Measurements from ENCODE around the gene CDK10. TPM values are rescaled to one million over a fixed set of nuclear protein-coding genes. Genes with fewer than 3 reads are reported as not detected.

Gene CDK10
- total and polyA plus RNA-seq, 9 of the 15 experiments (the other 6 are each of a cell fraction or from before 2014, with no cell fraction given): 2.0 to 85.1 (median 40.1) TPM

DNA sequence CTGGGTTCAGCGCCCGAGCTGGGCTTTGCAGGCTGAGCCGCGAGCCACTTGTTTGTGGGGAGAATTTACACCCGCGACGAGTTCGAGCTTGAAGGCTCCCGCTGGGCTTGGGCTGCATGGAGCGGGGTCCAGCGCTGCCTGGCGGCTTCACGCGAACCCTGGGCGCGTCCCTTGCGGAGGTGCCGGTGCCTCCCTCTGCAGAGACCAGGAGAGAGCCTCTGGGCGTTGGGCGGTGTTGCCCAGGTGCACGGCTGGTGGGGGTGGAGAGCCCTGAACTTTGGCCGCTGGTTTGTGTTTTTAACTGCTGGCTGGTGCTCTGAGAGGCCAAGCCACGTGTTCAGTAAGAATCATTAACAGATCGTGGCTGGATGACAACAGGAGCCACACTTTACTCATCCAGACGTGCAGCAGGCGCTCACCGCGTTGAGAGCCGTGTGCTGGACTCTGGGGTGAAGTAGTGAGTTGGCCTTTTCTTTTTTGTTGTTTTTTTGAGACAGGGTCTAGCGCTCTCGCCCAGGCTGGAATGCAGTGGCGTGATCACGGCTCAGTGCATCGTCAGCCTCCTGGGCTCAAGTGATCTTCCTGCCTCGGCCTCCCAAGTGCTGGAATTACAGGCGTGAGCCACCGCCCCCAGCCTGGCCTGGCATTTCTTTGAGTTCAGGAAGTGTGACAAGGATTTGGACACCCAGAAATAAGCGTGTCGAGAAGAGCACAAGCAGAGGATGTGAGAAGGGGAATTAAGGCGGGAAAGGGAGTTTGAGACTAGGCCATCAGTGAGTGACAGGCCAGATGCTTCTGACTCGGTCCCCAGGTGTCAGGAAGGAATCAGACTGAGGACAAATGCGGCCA lies 827 bp downstream of the CDK10 start (continued):
- TF ChIP-seq, protein P1, sequence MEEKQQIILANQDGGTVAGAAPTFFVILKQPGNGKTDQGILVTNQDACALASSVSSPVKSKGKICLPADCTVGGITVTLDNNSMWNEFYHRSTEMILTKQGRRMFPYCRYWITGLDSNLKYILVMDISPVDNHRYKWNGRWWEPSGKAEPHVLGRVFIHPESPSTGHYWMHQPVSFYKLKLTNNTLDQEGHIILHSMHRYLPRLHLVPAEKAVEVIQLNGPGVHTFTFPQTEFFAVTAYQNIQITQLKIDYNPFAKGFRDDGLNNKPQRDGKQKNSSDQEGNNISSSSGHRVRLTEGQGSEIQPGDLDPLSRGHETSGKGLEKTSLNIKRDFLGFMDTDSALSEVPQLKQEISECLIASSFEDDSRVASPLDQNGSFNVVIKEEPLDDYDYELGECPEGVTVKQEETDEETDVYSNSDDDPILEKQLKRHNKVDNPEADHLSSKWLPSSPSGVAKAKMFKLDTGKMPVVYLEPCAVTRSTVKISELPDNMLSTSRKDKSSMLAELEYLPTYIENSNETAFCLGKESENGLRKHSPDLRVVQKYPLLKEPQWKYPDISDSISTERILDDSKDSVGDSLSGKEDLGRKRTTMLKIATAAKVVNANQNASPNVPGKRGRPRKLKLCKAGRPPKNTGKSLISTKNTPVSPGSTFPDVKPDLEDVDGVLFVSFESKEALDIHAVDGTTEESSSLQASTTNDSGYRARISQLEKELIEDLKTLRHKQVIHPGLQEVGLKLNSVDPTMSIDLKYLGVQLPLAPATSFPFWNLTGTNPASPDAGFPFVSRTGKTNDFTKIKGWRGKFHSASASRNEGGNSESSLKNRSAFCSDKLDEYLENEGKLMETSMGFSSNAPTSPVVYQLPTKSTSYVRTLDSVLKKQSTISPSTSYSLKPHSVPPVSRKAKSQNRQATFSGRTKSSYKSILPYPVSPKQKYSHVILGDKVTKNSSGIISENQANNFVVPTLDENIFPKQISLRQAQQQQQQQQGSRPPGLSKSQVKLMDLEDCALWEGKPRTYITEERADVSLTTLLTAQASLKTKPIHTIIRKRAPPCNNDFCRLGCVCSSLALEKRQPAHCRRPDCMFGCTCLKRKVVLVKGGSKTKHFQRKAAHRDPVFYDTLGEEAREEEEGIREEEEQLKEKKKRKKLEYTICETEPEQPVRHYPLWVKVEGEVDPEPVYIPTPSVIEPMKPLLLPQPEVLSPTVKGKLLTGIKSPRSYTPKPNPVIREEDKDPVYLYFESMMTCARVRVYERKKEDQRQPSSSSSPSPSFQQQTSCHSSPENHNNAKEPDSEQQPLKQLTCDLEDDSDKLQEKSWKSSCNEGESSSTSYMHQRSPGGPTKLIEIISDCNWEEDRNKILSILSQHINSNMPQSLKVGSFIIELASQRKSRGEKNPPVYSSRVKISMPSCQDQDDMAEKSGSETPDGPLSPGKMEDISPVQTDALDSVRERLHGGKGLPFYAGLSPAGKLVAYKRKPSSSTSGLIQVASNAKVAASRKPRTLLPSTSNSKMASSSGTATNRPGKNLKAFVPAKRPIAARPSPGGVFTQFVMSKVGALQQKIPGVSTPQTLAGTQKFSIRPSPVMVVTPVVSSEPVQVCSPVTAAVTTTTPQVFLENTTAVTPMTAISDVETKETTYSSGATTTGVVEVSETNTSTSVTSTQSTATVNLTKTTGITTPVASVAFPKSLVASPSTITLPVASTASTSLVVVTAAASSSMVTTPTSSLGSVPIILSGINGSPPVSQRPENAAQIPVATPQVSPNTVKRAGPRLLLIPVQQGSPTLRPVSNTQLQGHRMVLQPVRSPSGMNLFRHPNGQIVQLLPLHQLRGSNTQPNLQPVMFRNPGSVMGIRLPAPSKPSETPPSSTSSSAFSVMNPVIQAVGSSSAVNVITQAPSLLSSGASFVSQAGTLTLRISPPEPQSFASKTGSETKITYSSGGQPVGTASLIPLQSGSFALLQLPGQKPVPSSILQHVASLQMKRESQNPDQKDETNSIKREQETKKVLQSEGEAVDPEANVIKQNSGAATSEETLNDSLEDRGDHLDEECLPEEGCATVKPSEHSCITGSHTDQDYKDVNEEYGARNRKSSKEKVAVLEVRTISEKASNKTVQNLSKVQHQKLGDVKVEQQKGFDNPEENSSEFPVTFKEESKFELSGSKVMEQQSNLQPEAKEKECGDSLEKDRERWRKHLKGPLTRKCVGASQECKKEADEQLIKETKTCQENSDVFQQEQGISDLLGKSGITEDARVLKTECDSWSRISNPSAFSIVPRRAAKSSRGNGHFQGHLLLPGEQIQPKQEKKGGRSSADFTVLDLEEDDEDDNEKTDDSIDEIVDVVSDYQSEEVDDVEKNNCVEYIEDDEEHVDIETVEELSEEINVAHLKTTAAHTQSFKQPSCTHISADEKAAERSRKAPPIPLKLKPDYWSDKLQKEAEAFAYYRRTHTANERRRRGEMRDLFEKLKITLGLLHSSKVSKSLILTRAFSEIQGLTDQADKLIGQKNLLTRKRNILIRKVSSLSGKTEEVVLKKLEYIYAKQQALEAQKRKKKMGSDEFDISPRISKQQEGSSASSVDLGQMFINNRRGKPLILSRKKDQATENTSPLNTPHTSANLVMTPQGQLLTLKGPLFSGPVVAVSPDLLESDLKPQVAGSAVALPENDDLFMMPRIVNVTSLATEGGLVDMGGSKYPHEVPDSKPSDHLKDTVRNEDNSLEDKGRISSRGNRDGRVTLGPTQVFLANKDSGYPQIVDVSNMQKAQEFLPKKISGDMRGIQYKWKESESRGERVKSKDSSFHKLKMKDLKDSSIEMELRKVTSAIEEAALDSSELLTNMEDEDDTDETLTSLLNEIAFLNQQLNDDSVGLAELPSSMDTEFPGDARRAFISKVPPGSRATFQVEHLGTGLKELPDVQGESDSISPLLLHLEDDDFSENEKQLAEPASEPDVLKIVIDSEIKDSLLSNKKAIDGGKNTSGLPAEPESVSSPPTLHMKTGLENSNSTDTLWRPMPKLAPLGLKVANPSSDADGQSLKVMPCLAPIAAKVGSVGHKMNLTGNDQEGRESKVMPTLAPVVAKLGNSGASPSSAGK (IDR thresholded peaks at IDR 0.05): peak; percentile 31; the same call in 1 of the 2 replicates
- TF ChIP-seq, protein P2, sequence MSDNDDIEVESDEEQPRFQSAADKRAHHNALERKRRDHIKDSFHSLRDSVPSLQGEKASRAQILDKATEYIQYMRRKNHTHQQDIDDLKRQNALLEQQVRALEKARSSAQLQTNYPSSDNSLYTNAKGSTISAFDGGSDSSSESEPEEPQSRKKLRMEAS (CRISPR knock-in tag; IDR thresholded peaks at IDR 0.05): peak; percentile 72; the same call in 1 of the 2 replicates
- TF ChIP-seq SIN3A (IDR thresholded peaks at IDR 0.05; ENCODE audit: borderline replicate concordance in 2 of 2, control insufficient read depth in 1 of 2, low read depth in 2 of 2, low read length in 2 of 2) (peak in 1 of 2 experiments; percentile 67; a peak in 2 of 4 replicates), PML (IDR thresholded peaks at IDR 0.05; ENCODE audit: low read length) (0 out of 2 replicates have a peak, but pooled peaks have one; percentile 1), MYC (IDR thresholded peaks at IDR 0.05; ENCODE audit: low read depth, low read length) (0 out of 2 replicates have a peak, but pooled peaks have one; percentile 39), MYC (CRISPR knock-in tag; IDR thresholded peaks at IDR 0.05; ENCODE audit: borderline replicate concordance, low read depth) (no peak), GATAD2A (IDR thresholded peaks at IDR 0.05) (no peak), SAP30 (IDR thresholded peaks at IDR 0.05; ENCODE audit: borderline replicate concordance, insufficient read depth, low read depth, low read length, poor library complexity, severe bottlenecking) (peak; percentile 63), GABPB1 (CRISPR knock-in tag; IDR thresholded peaks at IDR 0.05) (peak; percentile 46; the same call in 1 of the 2 replicates), SUPT5H (IDR thresholded peaks at IDR 0.05) (0 out of 2 replicates have a peak, but pooled peaks have one; percentile 20), KAT7 (CRISPR knock-in tag; IDR thresholded peaks at IDR 0.05; ENCODE audit: borderline replicate concordance) (no peak), HNRNPLL (IDR thresholded peaks at IDR 0.05; ENCODE audit: low read depth, low read length, poor library complexity, severe bottlenecking) (peak; percentile 20)
